CD4-positive, alpha-beta T cell treated with Interleukin-15 for 4 hours (primary cell): Measurements from ENCODE around the gene ALDH1A3.

Source experiments
- DNase-seq: peaks from one replicate; pipeline ENCODE4 v3.0.0-alpha.2; 2020; ENCODE audit warnings: low spot score

ALDH1A3 gene

GRCh38 chr15:100925480-100925879 is 45.8 kb downstream of the ALDH1A3 start:
- no peak for DNase-seq

- DNase-seq = no peak
Measured at GRCh38 chr15:100926258-100926657, 46.6 kb downstream of the ALDH1A3 start.

- DNase-seq = no peak
Measured at GRCh38 chr15:100926971-100927756, 47.5 kb downstream of the ALDH1A3 start.

- DNase-seq = no peak
Measured at GRCh38 chr15:100928632-100929280, 49.1 kb downstream of the ALDH1A3 start.

- DNase-seq = no peak
Measured at GRCh38 chr15:100929641-100930042, 50.0 kb downstream of the ALDH1A3 start.

- no peak for DNase-seq
Measured at GRCh38 chr15:100930306-100930848, 50.7 kb downstream of the ALDH1A3 start.

- DNase-seq = no peak
Measured at GRCh38 chr15:100931143-100931890, 51.7 kb downstream of the ALDH1A3 start.

GRCh38 chr15:100932676-100933348 is 53.2 kb downstream of the ALDH1A3 start:
- DNase-seq = no peak

- DNase-seq = no peak
Measured at GRCh38 chr15:100934166-100934565, 54.5 kb downstream of the ALDH1A3 start.

- no peak for DNase-seq
Measured at GRCh38 chr15:100934726-100935125, 55.1 kb downstream of the ALDH1A3 start.

GRCh38 chr15:100937171-100937570 is 57.5 kb downstream of the ALDH1A3 start:
- no peak for DNase-seq

- no peak for DNase-seq
Measured at GRCh38 chr15:100939791-100940190, 60.2 kb downstream of the ALDH1A3 start.

- no peak for DNase-seq
Measured at GRCh38 chr15:100940767-100941379, 61.2 kb downstream of the ALDH1A3 start.

- no peak for DNase-seq
Measured at GRCh38 chr15:100941536-100941935, 61.9 kb downstream of the ALDH1A3 start.

- DNase-seq = no peak
Measured at GRCh38 chr15:100942656-100943425, 63.2 kb downstream of the ALDH1A3 start.

GRCh38 chr15:100944244-100944895 is 64.7 kb downstream of the ALDH1A3 start:
- no peak for DNase-seq

- no peak for DNase-seq
Measured at GRCh38 chr15:100944986-100945385, 65.4 kb downstream of the ALDH1A3 start.

- no peak for DNase-seq
Measured at GRCh38 chr15:100947760-100948429, 68.3 kb downstream of the ALDH1A3 start.

GRCh38 chr15:100948430-100948762 is 68.8 kb downstream of the ALDH1A3 start:
- no peak for DNase-seq

GRCh38 chr15:100949691-100950090 is 70.1 kb downstream of the ALDH1A3 start:
- no peak for DNase-seq
